GM12892 (cell line): ENCODE measurements around the gene SERINC2.

Source experiments
- POLR2A ChIP-seq: IDR thresholded peaks from 2 replicates; pipeline ENCODE4 v1.6.1; 2011; ENCODE audit warnings: low read depth, low read length, control low read depth
- POLR2AphosphoS5 ChIP-seq: IDR thresholded peaks from 2 replicates; pipeline ENCODE4 v1.6.1; 2011; ENCODE audit warnings: low read depth, low read length, control low read depth
- TAF1 ChIP-seq: IDR thresholded peaks from 2 replicates; pipeline ENCODE4 v1.6.1; 2011; ENCODE audit warnings: low read depth, mild to moderate bottlenecking, control low read depth, low read length, borderline replicate concordance

- TF ChIP-seq POLR2AphosphoS5 (no peak), POLR2A (no peak), TAF1 (no peak)
Measured at GRCh38 chr1:31393463-31393862, 19.6 kb upstream of the SERINC2 start.
